NCI-H526 (cell line): Measurements from ENCODE around the gene PARVA.
A peak's percentile ranks its signal among the peaks of the same experiment; 100 is the strongest.

Experiments used
- DNase-seq, 2 experiments: peaks; one replicate each; lab custom pipeline; 2025; lab: John Stamatoyannopoulos, UW

PARVA gene

GRCh38 chr11:12403997-12404350 lies 26.6 kb downstream of the PARVA start:
- DNase-seq: no peak

- DNase-seq: no peak
Measured at GRCh38 chr11:12404436-12404835, 27.1 kb downstream of the PARVA start.

- DNase-seq: no peak
Measured at GRCh38 chr11:12408156-12408770, 30.9 kb downstream of the PARVA start.

- no peak for DNase-seq
Measured at GRCh38 chr11:12409621-12410005, 32.2 kb downstream of the PARVA start.

- peak; percentile 13 to 55 for DNase-seq
Measured at GRCh38 chr11:12410006-12410728, 32.8 kb downstream of the PARVA start.

- DNase-seq: no peak
Measured at GRCh38 chr11:12411393-12411792, 34.0 kb downstream of the PARVA start.

- DNase-seq: peak; percentile 43 to 87
Measured at GRCh38 chr11:12411806-12412727, 34.7 kb downstream of the PARVA start.

- no peak for DNase-seq
Measured at GRCh38 chr11:12413141-12414052, 36.0 kb downstream of the PARVA start.

- no peak for DNase-seq
Measured at GRCh38 chr11:12414611-12415010, 37.2 kb downstream of the PARVA start.

GRCh38 chr11:12415342-12415966 lies 38.1 kb downstream of the PARVA start:
- DNase-seq: no peak

- no peak for DNase-seq
Measured at GRCh38 chr11:12416552-12416951, 39.2 kb downstream of the PARVA start.

- DNase-seq: no peak
Measured at GRCh38 chr11:12417691-12418611, 40.6 kb downstream of the PARVA start.

GRCh38 chr11:12420040-12420439 lies 42.7 kb downstream of the PARVA start:
- no peak for DNase-seq

- DNase-seq: no peak
Measured at GRCh38 chr11:12420706-12421105, 43.3 kb downstream of the PARVA start.

GRCh38 chr11:12421386-12421785 lies 44.0 kb downstream of the PARVA start:
- no peak for DNase-seq

- DNase-seq: no peak
Measured at GRCh38 chr11:12426176-12426575, 48.8 kb downstream of the PARVA start.

GRCh38 chr11:12429155-12429554 lies 51.8 kb downstream of the PARVA start:
- no peak for DNase-seq

GRCh38 chr11:12430351-12430750 lies 53.0 kb downstream of the PARVA start:
- DNase-seq: no peak

- DNase-seq: no peak
Measured at GRCh38 chr11:12430954-12431595, 53.7 kb downstream of the PARVA start.

GRCh38 chr11:12432507-12432906 lies 55.1 kb downstream of the PARVA start:
- no peak for DNase-seq
